Mucosa of stomach (tissue), 1 donor: ENCODE data around the gene AQR.
A peak's percentile ranks its signal among the peaks of the same experiment; 100 is the strongest.

ENCODE experiments used
- H3K27me3 ChIP-seq: one replicate; pipeline ENCODE4 v1.7.0; 2013; ENCODE audit warnings: mild to moderate bottlenecking, low read length; ENCODE audit not compliant: control insufficient read depth, insufficient read depth
- H3K36me3 ChIP-seq: one replicate; pipeline ENCODE4 v1.7.0; 2013; ENCODE audit warnings: low read length; ENCODE audit not compliant: control insufficient read depth, insufficient read depth
- H3K4me1 ChIP-seq: one replicate; pipeline ENCODE4 v1.7.0; 2013; ENCODE audit warnings: mild to moderate bottlenecking, low read length; ENCODE audit not compliant: control insufficient read depth, insufficient read depth
- H3K4me3 ChIP-seq: one replicate; pipeline ENCODE4 v1.7.0; 2013; ENCODE audit warnings: low read length
- H3K9ac ChIP-seq: one replicate; pipeline ENCODE4 v1.7.0; 2013; ENCODE audit warnings: mild to moderate bottlenecking, low read length, moderate library complexity
- H3K9me3 ChIP-seq: one replicate; pipeline ENCODE4 v1.7.0; 2013; ENCODE audit warnings: mild to moderate bottlenecking, low read length, moderate library complexity; ENCODE audit not compliant: control insufficient read depth
- donor health status: Pancreatic carcinoma.

AQR gene

GRCh38 chr15:34969340-34970097 is at the start of gene AQR:
TSS of gene AQR (minus strand) at chr15:34969742. CDS start at chr15:34969613, 129 bp downstream.
- peak within 1 kb of the TSS; percentile 96 for H3K4me3 ChIP-seq
- no peaks in the 10 kb centered on the region for H3K9me3 ChIP-seq
- no peaks in the 10 kb centered on the region for H3K27me3 ChIP-seq
- peak within 1 kb of the TSS; percentile 95 for H3K9ac ChIP-seq
- H3K4me1 ChIP-seq: peaks cover 4% of the 10 kb centered on the region
- no peaks in the 10 kb centered on the region for H3K36me3 ChIP-seq

GRCh38 chr15:35014241-35014640 is 44.7 kb upstream of the AQR start:
- no peak overlapping the region for H3K9ac ChIP-seq
- no peaks in the 10 kb centered on the region for H3K36me3 ChIP-seq
- H3K4me1 ChIP-seq: no peaks in the 10 kb centered on the region
- H3K9me3 ChIP-seq: no peaks in the 10 kb centered on the region
- no peaks in the 10 kb centered on the region for H3K27me3 ChIP-seq
- H3K4me3 ChIP-seq: no peak overlapping the region

GRCh38 chr15:35013370-35013769 is 43.8 kb upstream of the AQR start:
- Histone ChIP-seq H3K27me3 (no peaks in the 10 kb centered on the region), H3K36me3 (no peaks in the 10 kb centered on the region), H3K4me1 (no peaks in the 10 kb centered on the region), H3K4me3 (no peak overlapping the region), H3K9ac (no peak overlapping the region), H3K9me3 (no peaks in the 10 kb centered on the region)

GRCh38 chr15:35007397-35007796 is 37.9 kb upstream of the AQR start:
- no peaks in the 10 kb centered on the region for H3K4me1 ChIP-seq
- no peaks in the 10 kb centered on the region for H3K27me3 ChIP-seq
- no peaks in the 10 kb centered on the region for H3K36me3 ChIP-seq
- no peak overlapping the region for H3K9ac ChIP-seq
- H3K4me3 ChIP-seq: no peak overlapping the region
- H3K9me3 ChIP-seq: no peaks in the 10 kb centered on the region

- no peaks in the 10 kb centered on the region for H3K9me3 ChIP-seq
- no peak overlapping the region for H3K4me3 ChIP-seq
- H3K9ac ChIP-seq: no peak overlapping the region
- H3K4me1 ChIP-seq: no peaks in the 10 kb centered on the region
- no peaks in the 10 kb centered on the region for H3K27me3 ChIP-seq
- no peaks in the 10 kb centered on the region for H3K36me3 ChIP-seq
Measured at GRCh38 chr15:35005933-35006332, 36.4 kb upstream of the AQR start.

- H3K4me1 ChIP-seq: no peaks in the 10 kb centered on the region
- H3K27me3 ChIP-seq: no peaks in the 10 kb centered on the region
- H3K36me3 ChIP-seq: no peaks in the 10 kb centered on the region
- H3K9me3 ChIP-seq: no peaks in the 10 kb centered on the region
- H3K4me3 ChIP-seq: no peak overlapping the region
- H3K9ac ChIP-seq: no peak overlapping the region
Measured at GRCh38 chr15:35003928-35004327, 34.4 kb upstream of the AQR start.

GRCh38 chr15:35000511-35000910 is 31.0 kb upstream of the AQR start:
- Histone ChIP-seq H3K9me3 (no peaks in the 10 kb centered on the region), H3K4me1 (no peaks in the 10 kb centered on the region), H3K4me3 (no peak overlapping the region), H3K27me3 (no peaks in the 10 kb centered on the region), H3K9ac (no peak overlapping the region), H3K36me3 (no peaks in the 10 kb centered on the region)

- H3K36me3 ChIP-seq: no peaks in the 10 kb centered on the region
- H3K4me1 ChIP-seq: no peaks in the 10 kb centered on the region
- no peaks in the 10 kb centered on the region for H3K27me3 ChIP-seq
- H3K9ac ChIP-seq: no peak overlapping the region
- no peaks in the 10 kb centered on the region for H3K9me3 ChIP-seq
- H3K4me3 ChIP-seq: no peak overlapping the region
Measured at GRCh38 chr15:34999906-35000305, 30.4 kb upstream of the AQR start.

- Histone ChIP-seq H3K36me3 (no peaks in the 10 kb centered on the region), H3K4me3 (no peak overlapping the region), H3K27me3 (no peaks in the 10 kb centered on the region), H3K9ac (no peak overlapping the region), H3K9me3 (no peaks in the 10 kb centered on the region), H3K4me1 (no peaks in the 10 kb centered on the region)
Measured at GRCh38 chr15:34994925-34995324, 25.4 kb upstream of the AQR start.

- Histone ChIP-seq H3K4me1 (no peaks in the 10 kb centered on the region), H3K9ac (no peak overlapping the region), H3K36me3 (no peaks in the 10 kb centered on the region), H3K9me3 (no peaks in the 10 kb centered on the region), H3K27me3 (no peaks in the 10 kb centered on the region), H3K4me3 (no peak overlapping the region)
Measured at GRCh38 chr15:34993877-34994276, 24.3 kb upstream of the AQR start.

- Histone ChIP-seq H3K4me3 (no peak overlapping the region), H3K9ac (no peak overlapping the region), H3K36me3 (no peaks in the 10 kb centered on the region), H3K27me3 (no peaks in the 10 kb centered on the region), H3K4me1 (no peaks in the 10 kb centered on the region), H3K9me3 (no peaks in the 10 kb centered on the region)
Measured at GRCh38 chr15:34993412-34993811, 23.9 kb upstream of the AQR start.

- Histone ChIP-seq H3K9ac (peak within 1 kb of the TSS; percentile 96), H3K27me3 (no peaks in the 10 kb centered on the region), H3K9me3 (no peaks in the 10 kb centered on the region), H3K4me1 (no peaks in the 10 kb centered on the region), H3K36me3 (no peaks in the 10 kb centered on the region), H3K4me3 (peak within 1 kb of the TSS; percentile 97)
Measured at GRCh38 chr15:34988027-34988902, 18.7 kb upstream of the AQR start, which contains the start of gene ZNF770. TSS of gene ZNF770 (minus strand) at chr15:34988287. CDS start at chr15:34983434, 4,853 bp downstream.
